ENCODE data around the gene SNX10. TPM values are rescaled to one million over a fixed set of nuclear protein-coding genes. Genes with fewer than 3 reads are reported as not detected.
"Not testable (repeated sequence)": the region's sequence is repeated elsewhere in the genome, so short reads cannot be mapped to it uniquely, and the experiment has no call there.

Gene SNX10
- total and polyA plus RNA-seq, 5 experiments from 2014 or later = 6.1 to 14.7 (median 10.9) TPM

GRCh38 chr7:26284477-26284876 lies 7.2 kb upstream of the SNX10 start:
- Mint-ChIP-seq H3K36me3 (no peaks in the 10 kb centered on the region), H3K4me1 (peaks cover 3 to 11% (median 9%) of the 10 kb centered on the region in 4 donors), H3K27me3 (no peaks in the 10 kb centered on the region), H3K27ac (no peak overlapping the region), H3K9me3 (no peaks in the 10 kb centered on the region), H3K4me3 (no peak overlapping the region)
- DNase-seq (no peak), ATAC-seq (no peak)
- POLR2A ChIA-PET = interaction anchor here (1.3 to 1.6 kb wide), 3 partner anchors 85 to 205 kb away, joined by 6 to 7 read pairs (median 7); partner anchors contain the start of gene HNRNPA2B1

GRCh38 chr7:26284995-26285632 lies 6.5 kb upstream of the SNX10 start:
- DNase-seq (peak in 4 of 10 donors; percentile 10 to 48 (median 27)), ATAC-seq (peak; percentile 89 to 91)
- Mint-ChIP-seq H3K9me3 (no peaks in the 10 kb centered on the region), H3K36me3 (no peaks in the 10 kb centered on the region), H3K4me3 (no peak overlapping the region), H3K4me1 (peaks cover 0 to 4% (median 4%) of the 10 kb centered on the region in 4 donors), H3K27me3 (no peaks in the 10 kb centered on the region), H3K27ac (no peak overlapping the region)
- POLR2A ChIA-PET = interaction anchor here (1.3 to 1.6 kb wide), 3 partner anchors 85 to 206 kb away, joined by 6 to 7 read pairs (median 7); partner anchors contain the start of gene HNRNPA2B1

- POLR2A ChIA-PET = no interaction called here
- Mint-ChIP-seq H3K27ac (no peak overlapping the region), H3K36me3 (no peaks in the 10 kb centered on the region)
Measured at GRCh38 chr7:26286157-26286556, 5.5 kb upstream of the SNX10 start.

GRCh38 chr7:26288126-26288525 lies 3.5 kb upstream of the SNX10 start:
- H3K27ac Mint-ChIP-seq, DNase-seq, H3K9me3 Mint-ChIP-seq, H3K27me3 Mint-ChIP-seq, H3K36me3 Mint-ChIP-seq, ATAC-seq, H3K4me3 Mint-ChIP-seq: not testable (repeated sequence)
- peaks cover 5 to 17% (median 16%) of the 10 kb centered on the region in 4 donors for H3K4me1 Mint-ChIP-seq
- POLR2A ChIA-PET = interaction anchor here (0.9 kb wide), 1 partner anchor 91 kb away, joined by 3 read pairs; no protein-coding TSS in a partner anchor

More at GRCh38 chr7:26286157-26286556, 5.5 kb upstream of the SNX10 start:
- H3K27me3 Mint-ChIP-seq = no peaks in the 10 kb centered on the region
- H3K4me1 Mint-ChIP-seq = peaks cover 0 to under 1% (median 0%) of the 10 kb centered on the region in 4 donors
- DNase-seq = no peak
- H3K9me3 Mint-ChIP-seq = no peaks in the 10 kb centered on the region
- H3K4me3 Mint-ChIP-seq = no peak overlapping the region
- no peak for ATAC-seq

- no peaks in the 10 kb centered on the region for H3K36me3 Mint-ChIP-seq
- no peak for DNase-seq
- peak overlapping the region; percentile 85 to 95 (median 92) for H3K4me3 Mint-ChIP-seq
- ATAC-seq = no peak
- peak overlapping the region in 9 of 10 donors; percentile 77 to 93 (median 88) for H3K27ac Mint-ChIP-seq
- H3K9me3 Mint-ChIP-seq = no peaks in the 10 kb centered on the region
- no peaks in the 10 kb centered on the region for H3K27me3 Mint-ChIP-seq
- H3K4me1 Mint-ChIP-seq = peaks cover 10 to 45% (median 35%) of the 10 kb centered on the region in 4 donors
- POLR2A ChIA-PET = interaction anchor here (0.6 to 2.2 kb wide), 8 partner anchors 10 to 139 kb away, joined by 3 to 27 read pairs (median 4); partner anchors contain the start of genes CBX3, HNRNPA2B1 and NFE2L3
Measured at GRCh38 chr7:26291251-26291650, 411 bp upstream of the SNX10 start.

GRCh38 chr7:26292768-26293560 lies 1.3 kb downstream of the SNX10 start:
- no peaks in the 10 kb centered on the region for H3K9me3 Mint-ChIP-seq
- H3K27me3 Mint-ChIP-seq = no peaks in the 10 kb centered on the region
- peaks cover 10 to 47% (median 35%) of the 10 kb centered on the region in 4 donors for H3K4me1 Mint-ChIP-seq
- peak overlapping the region; percentile 41 to 93 (median 80) for H3K27ac Mint-ChIP-seq
- peaks cover 0 to under 1% (median 0%) of the 10 kb centered on the region in 3 donors for H3K36me3 Mint-ChIP-seq
- ATAC-seq (no peak), DNase-seq (no peak)
- POLR2A ChIA-PET = interaction anchor here (0.7 to 4.9 kb wide), 2 partner anchors 12 to 92 kb away, joined by 3 to 32 read pairs; partner anchors contain the start of genes CBX3 and HNRNPA2B1
- peak overlapping the region; percentile 76 to 96 (median 90) for H3K4me3 Mint-ChIP-seq

- peak; percentile 56 to 67 for ATAC-seq
- H3K36me3 Mint-ChIP-seq = peaks cover 0 to 2% (median under 1%) of the 10 kb centered on the region in 3 donors
- H3K9me3 Mint-ChIP-seq = no peaks in the 10 kb centered on the region
- DNase-seq = peak in 9 of 10 donors; percentile 18 to 64 (median 42)
- H3K27me3 Mint-ChIP-seq = no peaks in the 10 kb centered on the region
- H3K27ac Mint-ChIP-seq = peak overlapping the region; percentile 67 to 95 (median 88)
- H3K4me1 Mint-ChIP-seq = peaks cover 10 to 55% (median 35%) of the 10 kb centered on the region in 4 donors
- peak overlapping the region; percentile 76 to 95 (median 84) for H3K4me3 Mint-ChIP-seq
- POLR2A ChIA-PET = interaction anchor here (0.7 to 4.9 kb wide), 3 partner anchors 11 to 141 kb away, joined by 3 to 32 read pairs (median 3); partner anchors contain the start of genes CBX3, HNRNPA2B1 and NFE2L3
Measured at GRCh38 chr7:26293569-26294308, 2.1 kb downstream of the SNX10 start.

GRCh38 chr7:26295015-26295414 lies 3.4 kb downstream of the SNX10 start:
- Mint-ChIP-seq H3K36me3 (peaks cover 0 to 5% (median 2%) of the 10 kb centered on the region in 3 donors), H3K4me3 (peak overlapping the region in 3 of 10 donors; percentile 7 to 85 (median 31)), H3K9me3 (no peaks in the 10 kb centered on the region), H3K27ac (peak overlapping the region in 7 of 10 donors; percentile 15 to 93 (median 54)), H3K4me1 (peaks cover 10 to 57% (median 35%) of the 10 kb centered on the region in 4 donors), H3K27me3 (no peaks in the 10 kb centered on the region)
- POLR2A ChIA-PET = interaction anchor here (4.9 kb wide), 1 partner anchor 94 kb away, joined by 32 read pairs; the partner anchor contains the start of genes CBX3 and HNRNPA2B1
- ATAC-seq (no peak), DNase-seq (no peak)

GRCh38 chr7:26295586-26295985 lies 3.9 kb downstream of the SNX10 start:
- H3K27ac Mint-ChIP-seq = no peak overlapping the region
- DNase-seq (no peak), ATAC-seq (no peak)
- H3K4me1 Mint-ChIP-seq = peaks cover 10 to 57% (median 35%) of the 10 kb centered on the region in 4 donors
- H3K27me3 Mint-ChIP-seq = no peaks in the 10 kb centered on the region
- POLR2A ChIA-PET = interaction anchor here (4.9 kb wide), 1 partner anchor 95 kb away, joined by 32 read pairs; the partner anchor contains the start of genes CBX3 and HNRNPA2B1
- H3K9me3 Mint-ChIP-seq = no peaks in the 10 kb centered on the region
- peaks cover 0 to 5% (median 2%) of the 10 kb centered on the region in 3 donors for H3K36me3 Mint-ChIP-seq
- H3K4me3 Mint-ChIP-seq = no peak overlapping the region

- Mint-ChIP-seq H3K4me1 (peaks cover 8 to 40% (median 20%) of the 10 kb centered on the region in 4 donors), H3K36me3 (peaks cover 0 to 6% (median 4%) of the 10 kb centered on the region in 3 donors), H3K27ac (no peak overlapping the region), H3K27me3 (no peaks in the 10 kb centered on the region), H3K9me3 (no peaks in the 10 kb centered on the region), H3K4me3 (no peak overlapping the region)
- no peak for DNase-seq
- no peak for ATAC-seq
- POLR2A ChIA-PET = no interaction called here
Measured at GRCh38 chr7:26298472-26299058, 6.9 kb downstream of the SNX10 start.

GRCh38 chr7:26305090-26305868 lies 13.6 kb downstream of the SNX10 start:
- H3K27me3 Mint-ChIP-seq = no peaks in the 10 kb centered on the region
- DNase-seq = peak in 5 of 10 donors; percentile 2 to 28 (median 13)
- H3K4me3 Mint-ChIP-seq = peak overlapping the region in 9 of 10 donors; percentile 2 to 69 (median 45)
- peak; percentile 67 to 72 for ATAC-seq
- POLR2A ChIA-PET = interaction anchor here (0.7 to 1.3 kb wide), 5 partner anchors 12 to 105 kb away, joined by 3 to 8 read pairs (median 3); partner anchors contain the start of gene CBX3
- H3K4me1 Mint-ChIP-seq = peaks cover 12 to 42% (median 23%) of the 10 kb centered on the region in 4 donors
- peaks cover 0 to 10% (median 3%) of the 10 kb centered on the region in 3 donors for H3K36me3 Mint-ChIP-seq
- H3K9me3 Mint-ChIP-seq = no peaks in the 10 kb centered on the region
- H3K27ac Mint-ChIP-seq = peak overlapping the region; percentile 15 to 88 (median 78)

Measured in naive thymus-derived CD8-positive, alpha-beta T cell (primary cell).